ENCODE data around the gene LHPP.

LHPP gene

GRCh38 chr10:124416733-124417132, 44.9 kb upstream of the LHPP start:
- no peak for TF ChIP-seq ZNF70 (CRISPR knock-in tag; IDR thresholded peaks at IDR 0.05)
- no peak for TF ChIP-seq ZFP30 (CRISPR knock-in tag; IDR thresholded peaks at IDR 0.05)
- TF ChIP-seq SNAI2 (CRISPR knock-in tag; IDR thresholded peaks at IDR 0.05), result no peak
- TF ChIP-seq ZNF565 (CRISPR knock-in tag; conservative IDR thresholded peaks at IDR 0.05; ENCODE audit: low read depth), result no peak
- TF ChIP-seq CREB5 (CRISPR knock-in tag; IDR thresholded peaks at IDR 0.05; ENCODE audit: low read depth), result no peak
- no peak for TF ChIP-seq PATZ1 (CRISPR knock-in tag; IDR thresholded peaks at IDR 0.05; ENCODE audit: borderline replicate concordance)
- no peak for TF ChIP-seq TOX (CRISPR knock-in tag; IDR thresholded peaks at IDR 0.05; ENCODE audit: borderline replicate concordance)
- TF ChIP-seq ESRRG (CRISPR knock-in tag; IDR thresholded peaks at IDR 0.05), result no peak
- TF ChIP-seq CSRNP3 (CRISPR knock-in tag; IDR thresholded peaks at IDR 0.05), result no peak
- TF ChIP-seq POU6F1 (CRISPR knock-in tag; IDR thresholded peaks at IDR 0.05; ENCODE audit: borderline replicate concordance, low read depth), result no peak
- TF ChIP-seq RARB (CRISPR knock-in tag; IDR thresholded peaks at IDR 0.05), result no peak
- TF ChIP-seq ZC3H10 (CRISPR knock-in tag; IDR thresholded peaks at IDR 0.05), result no peak
- TF ChIP-seq ZFP3 (CRISPR knock-in tag; IDR thresholded peaks at IDR 0.05), result no peak
- no peak for ATAC-seq

- ATAC-seq, result peak; percentile 76
- TF ChIP-seq ZNF565 (CRISPR knock-in tag; conservative IDR thresholded peaks at IDR 0.05; ENCODE audit: low read depth) (no peak), TCF4 (CRISPR knock-in tag; IDR thresholded peaks at IDR 0.05; ENCODE audit: borderline replicate concordance) (no peak)
Measured at GRCh38 chr10:124417895-124418725, 43.5 kb upstream of the LHPP start.

- TF ChIP-seq ZC3H10 (CRISPR knock-in tag; IDR thresholded peaks at IDR 0.05) (no peak), CSDC2 (CRISPR knock-in tag; IDR thresholded peaks at IDR 0.05) (no peak), ZNF565 (CRISPR knock-in tag; conservative IDR thresholded peaks at IDR 0.05; ENCODE audit: low read depth) (no peak), ZFP30 (CRISPR knock-in tag; IDR thresholded peaks at IDR 0.05) (no peak), TCF4 (CRISPR knock-in tag; IDR thresholded peaks at IDR 0.05; ENCODE audit: borderline replicate concordance) (no peak), BACH2 (CRISPR knock-in tag; IDR thresholded peaks at IDR 0.05; ENCODE audit: borderline replicate concordance) (no peak), GLIS3 (CRISPR knock-in tag; IDR thresholded peaks at IDR 0.05) (no peak), CREB5 (CRISPR knock-in tag; IDR thresholded peaks at IDR 0.05; ENCODE audit: low read depth) (no peak), ESRRG (CRISPR knock-in tag; IDR thresholded peaks at IDR 0.05) (no peak), ZNF70 (CRISPR knock-in tag; IDR thresholded peaks at IDR 0.05) (no peak), POU6F1 (CRISPR knock-in tag; IDR thresholded peaks at IDR 0.05; ENCODE audit: borderline replicate concordance, low read depth) (no peak), PATZ1 (CRISPR knock-in tag; IDR thresholded peaks at IDR 0.05; ENCODE audit: borderline replicate concordance) (no peak), SNAI2 (CRISPR knock-in tag; IDR thresholded peaks at IDR 0.05) (no peak), OSR1 (CRISPR knock-in tag; IDR thresholded peaks at IDR 0.05) (no peak), ARNTL (CRISPR knock-in tag; IDR thresholded peaks at IDR 0.05; ENCODE audit: borderline replicate concordance, low read depth) (no peak), ZFP3 (CRISPR knock-in tag; IDR thresholded peaks at IDR 0.05) (no peak)
- ATAC-seq, result peak; percentile 94
Measured at GRCh38 chr10:124418726-124419501, 42.7 kb upstream of the LHPP start, which contains the start of gene OAT. OAT (minus strand) TSS chr10:124418923; CDS start chr10:124412171, 6,752 bp downstream.

Data from SK-N-SH treated with all-trans-retinoic acid at 6 μM for 48 hours (cell line).